ENCODE measurements around the gene MRPL52. TPM values are rescaled to one million over a fixed set of nuclear protein-coding genes. Genes with fewer than 3 reads are reported as not detected.
A peak's percentile ranks its signal among the peaks of the same experiment; 100 is the strongest.

The MRPL52 gene
- total and polyA plus RNA-seq, 10 of the 15 experiments (the other 5 are each of a cell fraction or from before 2014, with no cell fraction given): 51.7 to 541 (median 142) TPM

GRCh38 chr14:22882064-22882463 lies 52.4 kb downstream of the MRPL52 start:
- no peaks in the 10 kb centered on the region for H3K27me3 ChIP-seq (replicated peaks in 1 of 2; ENCODE audit: control insufficient read depth in 2 of 2, insufficient read depth in 2 of 2, low read length in 1 of 2)
- no peaks in the 10 kb centered on the region for H4K20me1 ChIP-seq (ENCODE audit: control insufficient read depth, insufficient read depth)
- H3K9me3 ChIP-seq (replicated peaks; ENCODE audit: control insufficient read depth, insufficient read depth, low read length): no peaks in the 10 kb centered on the region
- no peak overlapping the region for H2AFZ ChIP-seq (ENCODE audit: control insufficient read depth, low read depth, low read length)
- whole genome bisulfite sequencing (ENCODE audit: insufficient coverage, insufficient replicate concordance, low lambda C conversion rate, missing lambda C conversion rate): 48% methylated on average over 7 of the region's 7 CpGs
- no peak for ATAC-seq
- TF ChIP-seq NFYA (IDR thresholded peaks at IDR 0.05; ENCODE audit: borderline replicate concordance, low read depth, low read length): no peak
- TF ChIP-seq POLR2AphosphoS2 (IDR thresholded peaks at IDR 0.05; ENCODE audit: low read depth, low read length): 0 out of 2 replicates have a peak, but pooled peaks have one; percentile 15
- peaks cover 17% of the 10 kb centered on the region for H3K4me1 ChIP-seq (ENCODE audit: control insufficient read depth, insufficient read depth, low read length)
- H3K36me3 ChIP-seq (ENCODE audit: control insufficient read depth in 2 of 2, insufficient read depth in 2 of 2, low read length in 1 of 2): peaks cover 2 to 9% of the 10 kb centered on the region in 2 experiments; a peak in 2 of 4 replicates
- intact Hi-C loops (cut with micrococcal nuclease; ENCODE audit: unreplicated experiment) (no loop called here), in situ Hi-C loops (cut with MboI) (no loop called here)
- no peak overlapping the region for H3K9ac ChIP-seq (ENCODE audit: control insufficient read depth, insufficient read depth, low read length)
- SMC1A ChIA-PET (ENCODE audit: uncharacterized antibody, unreplicated experiment): interaction anchor here (1.4 to 9.5 kb wide), 3 partner anchors 8 to 18 kb away, joined by 3 to 110 read pairs (median 4); partner anchors contain the start of gene LRP10
- BruUV-seq (replicated peaks): no TSS peak
- no peak overlapping the region for H3K4me3 ChIP-seq
- CTCF ChIA-PET: interaction anchor here (0.6 to 10.8 kb wide), 6 partner anchors 9 to 189 kb away, joined by 3 to 174 read pairs (median 4); partner anchors contain the start of gene LRP10
- RAD21 ChIA-PET (ENCODE audit: unreplicated experiment): interaction anchor here (0.7 to 1.2 kb wide), 3 partner anchors 10 to 15 kb away, joined by 3 to 5 read pairs (median 3); partner anchors contain the start of gene LRP10
- H3K27ac ChIP-seq (ENCODE audit: control insufficient read depth, insufficient read depth): no peak overlapping the region
- no peak overlapping the region for H3K4me2 ChIP-seq (ENCODE audit: control insufficient read depth, insufficient read depth)
- POLR2A ChIA-PET: interaction anchor here (1.7 to 5.6 kb wide), 3 partner anchors 10 to 36 kb away, joined by 4 to 45 read pairs (median 6); partner anchors contain the start of gene LRP10
- no peak for DNase-seq (ENCODE audit: low read depth, low spot score)
- no peaks in the 10 kb centered on the region for H3K79me2 ChIP-seq (ENCODE audit: control insufficient read depth, insufficient read depth, low read length)
- FAIRE-seq: no peak

DNA sequence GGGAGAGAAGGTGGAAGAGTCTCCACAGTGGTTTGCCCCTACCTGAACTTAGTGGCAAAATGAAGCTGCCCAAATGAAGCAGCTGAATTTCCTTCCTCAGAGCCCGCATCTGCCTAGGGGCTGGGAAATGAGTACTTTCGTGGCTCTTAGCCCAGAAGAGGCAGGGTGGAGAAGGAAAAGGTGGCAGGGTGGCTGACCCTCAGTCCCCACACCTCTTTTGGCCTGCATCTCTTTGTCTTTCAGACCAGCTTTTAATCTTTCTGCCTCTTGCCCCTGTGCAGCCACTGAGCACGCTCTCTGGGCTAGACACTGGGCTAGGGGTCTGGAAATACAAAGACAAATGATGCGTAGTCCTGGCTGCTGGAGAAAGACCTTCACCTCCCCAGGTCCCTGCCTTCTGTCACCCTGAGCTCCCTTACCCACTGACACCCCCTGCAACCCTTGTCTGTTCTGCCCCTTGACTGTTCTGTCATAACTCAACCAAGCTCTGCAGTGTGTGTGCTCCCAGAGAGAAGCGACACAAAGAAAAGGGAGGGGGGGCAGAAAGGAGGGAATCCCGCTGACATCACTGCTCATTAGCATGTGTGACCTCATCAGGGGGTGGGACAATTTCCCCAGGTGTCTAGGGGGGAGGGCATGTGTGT lies 53.0 kb downstream of the MRPL52 start:
- Histone ChIP-seq H3K4me3 (no peak overlapping the region), H3K27ac (ENCODE audit: control insufficient read depth, insufficient read depth) (no peak overlapping the region), H4K20me1 (ENCODE audit: control insufficient read depth, insufficient read depth) (no peaks in the 10 kb centered on the region), H3K4me1 (ENCODE audit: control insufficient read depth, insufficient read depth, low read length) (peaks cover 17% of the 10 kb centered on the region), H3K9me3 (replicated peaks; ENCODE audit: control insufficient read depth, insufficient read depth, low read length) (no peaks in the 10 kb centered on the region), H3K36me3 (ENCODE audit: control insufficient read depth in 2 of 2, insufficient read depth in 2 of 2, low read length in 1 of 2) (peaks cover 0 to 9% of the 10 kb centered on the region in 2 experiments; a peak in 1 of 4 replicates), H3K27me3 (replicated peaks in 1 of 2; ENCODE audit: control insufficient read depth in 2 of 2, insufficient read depth in 2 of 2, low read length in 1 of 2) (no peaks in the 10 kb centered on the region), H3K4me2 (ENCODE audit: control insufficient read depth, insufficient read depth) (no peak overlapping the region), H2AFZ (ENCODE audit: control insufficient read depth, low read depth, low read length) (no peak overlapping the region), H3K79me2 (ENCODE audit: control insufficient read depth, insufficient read depth, low read length) (peaks cover 2% of the 10 kb centered on the region; the same call in 1 of the 2 replicates), H3K9ac (ENCODE audit: control insufficient read depth, insufficient read depth, low read length) (no peak overlapping the region)
- in situ Hi-C loops (cut with MboI) (no loop called here), intact Hi-C loops (cut with micrococcal nuclease; ENCODE audit: unreplicated experiment) (no loop called here)
- FAIRE-seq: no peak
- SMC1A ChIA-PET (ENCODE audit: uncharacterized antibody, unreplicated experiment): interaction anchor here (0.8 to 9.5 kb wide), 5 partner anchors 7 to 19 kb away, joined by 3 to 110 read pairs (median 4); partner anchors contain the start of gene LRP10
- DNase-seq (ENCODE audit: low read depth, low spot score): no peak
- RAD21 ChIA-PET (ENCODE audit: unreplicated experiment): interaction anchor here (0.7 to 1.2 kb wide), 3 partner anchors 10 to 18 kb away, joined by 3 to 5 read pairs (median 3); no protein-coding TSS in a partner anchor
- CTCF ChIA-PET: interaction anchor here (0.6 to 10.8 kb wide), 4 partner anchors 10 to 189 kb away, joined by 4 to 174 read pairs (median 6); partner anchors contain the start of gene LRP10
- no peak for ATAC-seq
- no TSS peak for BruUV-seq (replicated peaks)
- 48% methylated on average over 6 of the region's 6 CpGs for WGBS (ENCODE audit: insufficient coverage, insufficient replicate concordance, low lambda C conversion rate, missing lambda C conversion rate)
- POLR2A ChIA-PET: interaction anchor here (0.6 to 5.6 kb wide), 5 partner anchors 10 to 298 kb away, joined by 3 to 45 read pairs (median 4); partner anchors contain the start of gene LRP10
- TF ChIP-seq ATF7 (IDR thresholded peaks at IDR 0.05; ENCODE audit: low read depth) (no peak), SKIL (IDR thresholded peaks at IDR 0.05; ENCODE audit: low read depth, poor library complexity, severe bottlenecking) (no peak), CUX1 (IDR thresholded peaks at IDR 0.05; ENCODE audit: insufficient replicate concordance, low read depth, low read length) (no peak), FOXM1 (IDR thresholded peaks at IDR 0.05; ENCODE audit: low read depth, low read length) (no peak)
